Fibroblast of the aortic adventitia (primary cell): ENCODE data around the gene ADI1. TPM values are rescaled to one million over a fixed set of nuclear protein-coding genes. Genes with fewer than 3 reads are reported as not detected.

Source experiments
- DNase-seq: peaks from one replicate; pipeline ENCODE4 v3.0.0-alpha.2; 2010; ENCODE audit warnings: low read depth
- H3K4me3 ChIP-seq: 2 replicates; pipeline ENCODE4 v1.5.1; 2011; ENCODE audit warnings: low read depth, mild to moderate bottlenecking, control low read depth, low read length, moderate library complexity
- CTCF ChIP-seq: IDR thresholded peaks from 2 replicates; pipeline ENCODE4 v1.5.1; 2011; ENCODE audit warnings: mild to moderate bottlenecking, low read length, control low read depth, inconsistent platforms; ENCODE audit not compliant: insufficient read depth
- total RNA-seq: library from RNA; depleted of rRNA; stranded (reverse); fragments of >200 nt; gene quantifications from 2 replicates; pipeline ENCODE4 v1.2.3, GENCODE V29; 2012; ENCODE audit warnings: low replicate concordance

Gene ADI1
- total RNA-seq, 1 donor, result 44.7 TPM

- DNase-seq, result no peak
- H3K4me3 ChIP-seq, result no peak overlapping the region
- TF ChIP-seq CTCF, result no peak
Observed at GRCh38 chr2:3447789-3448317, 71.5 kb downstream of the ADI1 start.

Other genes starting within 250 kb of the ADI1 start
- 23.3 and 36.1 TPM in 2 replicates for gene EIPR1, start 141.7 kb downstream of the ADI1 start, total RNA-seq
- 42.7 and 62.7 TPM in 2 replicates for gene TRAPPC12, start 139.8 kb downstream of the ADI1 start, total RNA-seq
- gene RNASEH1, start 38.8 kb upstream of the ADI1 start, total RNA-seq, result 29.2 and 33.4 TPM in 2 replicates
- gene RPS7, start 55.7 kb upstream of the ADI1 start, total RNA-seq, result 2,605 and 11,651 TPM in 2 replicates
- gene COLEC11, start 75.6 kb upstream of the ADI1 start, total RNA-seq, result 0.09 and 0.65 TPM in 2 replicates
- not detected in 2 replicates for gene ALLC, start 138.7 kb upstream of the ADI1 start, total RNA-seq
- not detected in 2 replicates for gene DCDC2C, start 184.0 kb upstream of the ADI1 start, total RNA-seq